ENCODE measurements around the gene TACC2.

Gene TACC2

DNA sequence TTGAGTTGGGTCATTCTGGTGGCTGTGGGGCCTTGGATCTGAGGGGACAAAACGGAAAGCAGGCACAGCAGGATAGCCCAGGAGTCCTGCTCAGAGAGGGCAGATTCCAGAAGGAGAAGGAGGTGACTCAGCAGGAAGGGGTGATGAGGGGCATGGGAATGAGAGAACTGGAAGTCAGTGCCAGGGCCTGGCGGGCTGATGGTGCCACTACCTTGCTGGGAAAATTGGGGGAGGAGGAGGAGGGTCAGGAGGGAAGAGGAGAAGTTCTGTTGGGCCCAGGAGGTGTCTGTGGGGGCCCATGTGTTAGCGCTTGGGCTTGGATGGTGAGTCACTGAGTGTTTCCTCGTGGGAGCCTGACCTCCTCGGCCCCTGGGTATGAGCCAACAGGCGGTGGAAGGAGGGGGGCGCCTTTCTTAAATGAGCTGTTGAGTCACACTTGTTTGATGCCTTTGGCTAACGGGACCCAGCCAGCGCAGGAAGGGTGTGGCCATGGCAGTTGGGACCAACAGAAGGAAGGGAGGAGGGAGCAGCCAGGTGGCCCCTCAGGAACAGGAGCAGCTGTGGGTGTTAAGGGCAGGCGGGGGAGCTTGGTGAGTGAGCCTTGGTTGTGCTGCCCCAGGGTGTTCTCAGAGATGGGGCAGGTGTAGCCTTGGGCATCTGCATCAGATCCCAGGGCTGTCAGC lies 152.1 kb downstream of the TACC2 start:
- DNase-seq (ENCODE audit: extremely low read depth in 1 of 2, low read depth in 1 of 2), result no peak

DNA sequence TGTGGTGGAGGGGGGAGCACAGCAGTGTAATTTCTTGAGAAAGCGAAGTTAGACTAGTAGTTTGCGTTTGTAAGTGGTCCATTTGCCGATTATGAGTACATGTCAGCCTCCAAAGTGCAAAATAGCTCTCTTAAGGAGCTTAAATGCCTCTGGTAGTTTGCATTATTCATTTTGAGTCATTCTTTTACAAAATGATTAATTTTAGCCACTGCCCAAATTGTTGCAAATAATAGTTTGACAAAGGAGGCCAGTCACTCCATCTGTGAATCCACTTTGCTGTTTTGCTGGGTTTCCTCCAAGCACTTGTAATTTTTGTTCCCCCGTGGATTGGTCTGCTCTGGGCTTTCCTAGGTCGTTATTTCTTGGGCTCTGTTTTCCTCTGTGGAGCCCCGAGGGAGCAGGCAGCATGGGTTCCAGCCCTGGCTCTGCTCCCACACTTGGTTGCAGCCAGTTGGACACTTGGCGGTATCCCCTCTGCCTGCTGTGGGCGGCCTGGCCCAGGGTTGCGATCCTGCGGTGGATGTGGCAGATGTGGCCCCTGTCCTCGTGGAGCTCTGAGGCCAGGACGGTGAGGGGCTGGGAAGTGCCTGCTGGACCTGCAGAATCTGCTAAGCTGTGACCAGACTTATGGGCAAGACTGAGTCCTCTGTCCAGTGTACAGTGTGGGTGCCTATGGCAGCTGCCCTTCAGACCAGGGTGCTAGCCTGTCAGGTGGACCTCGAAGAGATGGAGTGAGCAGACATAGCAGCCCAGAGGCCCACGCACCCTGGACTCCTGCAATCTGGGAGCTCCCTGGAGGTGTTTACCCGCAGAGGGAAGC lies 153.1 kb downstream of the TACC2 start:
- DNase-seq (ENCODE audit: extremely low read depth in 1 of 2, low read depth in 1 of 2), result no peak

DNA sequence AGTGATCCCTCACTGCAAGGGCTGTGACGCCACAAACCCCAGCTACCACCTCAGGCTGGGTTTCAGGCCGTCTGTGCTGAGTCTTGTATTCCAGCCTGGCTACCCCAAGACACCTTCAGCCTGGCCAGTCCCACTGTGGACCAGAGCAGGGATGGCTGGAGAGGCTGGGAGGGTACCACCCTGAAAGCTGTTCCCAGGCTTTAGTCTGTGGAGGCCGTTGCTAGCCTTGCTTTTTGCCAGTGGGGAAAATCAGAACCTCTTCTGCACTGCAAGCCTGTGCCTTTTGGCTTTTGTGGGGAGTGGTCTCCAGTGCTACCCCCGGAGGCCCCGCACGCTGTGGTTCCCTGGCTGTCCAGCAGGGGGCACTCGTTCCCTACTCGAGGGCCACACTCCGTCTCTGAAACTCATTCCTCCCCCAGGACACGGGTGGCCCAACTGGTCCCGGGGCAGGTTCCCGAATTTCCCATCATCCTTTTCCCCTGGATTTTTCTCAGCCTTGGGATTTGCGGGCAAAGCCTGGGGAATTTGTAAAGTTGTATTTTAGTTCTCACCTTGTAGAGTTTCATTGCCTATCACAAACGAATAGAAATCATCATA lies 153.8 kb downstream of the TACC2 start:
- DNase-seq (ENCODE audit: extremely low read depth in 1 of 2, low read depth in 1 of 2), result peak in 1 of 2 donors; percentile 5

DNA sequence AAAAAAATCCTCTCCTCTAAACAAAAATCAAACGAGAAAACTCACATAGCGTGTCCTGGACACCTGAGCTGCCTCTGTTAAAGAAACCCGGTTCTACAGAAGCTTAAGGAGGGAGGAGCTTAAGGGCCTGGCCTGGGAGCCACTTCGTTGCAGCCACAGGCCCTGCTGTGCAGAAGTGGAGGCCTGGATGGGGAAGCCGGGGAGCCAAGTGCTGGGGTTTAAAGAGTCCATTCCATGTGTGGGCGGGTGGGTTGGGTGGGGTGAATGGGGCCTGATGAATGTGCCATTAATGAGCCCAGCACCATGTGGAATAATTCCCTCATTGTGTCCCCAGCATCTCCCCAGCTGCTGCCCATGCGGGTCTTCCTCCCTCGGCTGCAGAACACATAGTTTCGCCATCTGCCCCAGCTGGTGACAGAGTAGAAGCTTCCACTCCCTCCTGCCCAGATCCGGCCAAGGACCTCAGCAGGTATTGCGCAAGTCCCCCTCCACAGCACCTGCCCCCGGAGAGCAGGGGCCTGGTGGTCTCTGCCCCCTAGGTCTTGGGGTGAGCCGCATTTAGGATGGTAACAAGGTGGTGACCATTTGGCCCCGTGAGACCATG lies 154.4 kb downstream of the TACC2 start:
- DNase-seq (ENCODE audit: extremely low read depth in 1 of 2, low read depth in 1 of 2), result no peak

DNA sequence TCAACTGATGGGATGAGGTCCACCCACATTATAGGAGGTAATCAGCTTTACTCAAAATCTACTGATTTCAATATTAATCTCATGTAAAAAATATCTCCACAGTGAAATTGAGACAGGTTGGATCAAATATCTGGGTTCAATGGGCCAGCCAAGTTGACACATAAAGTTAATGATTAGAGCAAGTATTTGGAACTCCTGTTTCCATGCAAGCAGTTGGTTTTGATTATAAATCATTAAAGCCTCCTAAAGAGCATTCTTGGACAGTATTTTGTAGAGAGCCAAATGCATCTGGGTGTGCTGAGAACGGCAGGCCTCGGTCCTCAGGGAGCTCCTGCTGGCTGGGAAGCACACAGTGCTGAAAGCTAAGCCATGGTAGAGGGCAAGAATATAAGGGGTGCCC lies 155.2 kb downstream of the TACC2 start:
- no peak for DNase-seq (ENCODE audit: extremely low read depth in 1 of 2, low read depth in 1 of 2)

DNA sequence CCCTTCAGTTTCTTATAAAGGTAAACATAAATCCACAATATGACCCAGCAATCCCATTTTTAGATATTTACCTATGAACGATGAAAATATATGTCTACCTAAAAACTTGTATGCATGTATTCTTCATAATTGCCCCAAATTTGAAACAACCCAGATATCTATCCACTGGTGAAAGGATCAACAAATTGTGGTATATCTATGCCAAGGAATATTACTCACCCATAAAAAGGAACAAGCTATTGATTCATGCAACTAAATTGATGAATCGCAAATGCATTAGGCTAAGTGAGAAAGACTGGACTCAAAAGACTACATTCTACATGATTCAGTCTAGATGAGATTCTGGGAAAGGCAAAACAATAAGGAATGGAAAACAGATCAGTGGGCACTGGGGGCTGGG lies 156.2 kb downstream of the TACC2 start:
- DNase-seq (ENCODE audit: extremely low read depth in 1 of 2, low read depth in 1 of 2), result no peak

DNA sequence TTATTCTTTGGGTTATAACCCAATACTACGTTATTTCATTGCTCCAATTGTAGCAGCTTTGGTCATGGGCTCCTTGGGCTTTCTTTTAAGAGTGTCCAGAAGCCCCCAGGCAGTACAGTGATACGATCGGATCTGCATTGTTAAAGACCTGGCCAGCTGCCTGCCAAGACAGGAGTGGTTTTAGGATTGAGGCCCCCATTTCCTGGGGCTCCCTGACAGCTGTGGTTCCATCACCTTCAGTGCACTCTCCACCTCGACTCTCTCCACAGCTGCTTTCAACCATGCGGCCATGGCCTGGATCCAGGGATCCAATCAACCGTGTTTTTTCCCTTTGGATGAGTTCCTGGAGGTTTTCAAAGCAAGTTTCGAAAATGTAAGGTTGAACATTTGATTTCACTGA lies 158.7 kb downstream of the TACC2 start:
- no peak for DNase-seq (ENCODE audit: extremely low read depth in 1 of 2, low read depth in 1 of 2)

DNA sequence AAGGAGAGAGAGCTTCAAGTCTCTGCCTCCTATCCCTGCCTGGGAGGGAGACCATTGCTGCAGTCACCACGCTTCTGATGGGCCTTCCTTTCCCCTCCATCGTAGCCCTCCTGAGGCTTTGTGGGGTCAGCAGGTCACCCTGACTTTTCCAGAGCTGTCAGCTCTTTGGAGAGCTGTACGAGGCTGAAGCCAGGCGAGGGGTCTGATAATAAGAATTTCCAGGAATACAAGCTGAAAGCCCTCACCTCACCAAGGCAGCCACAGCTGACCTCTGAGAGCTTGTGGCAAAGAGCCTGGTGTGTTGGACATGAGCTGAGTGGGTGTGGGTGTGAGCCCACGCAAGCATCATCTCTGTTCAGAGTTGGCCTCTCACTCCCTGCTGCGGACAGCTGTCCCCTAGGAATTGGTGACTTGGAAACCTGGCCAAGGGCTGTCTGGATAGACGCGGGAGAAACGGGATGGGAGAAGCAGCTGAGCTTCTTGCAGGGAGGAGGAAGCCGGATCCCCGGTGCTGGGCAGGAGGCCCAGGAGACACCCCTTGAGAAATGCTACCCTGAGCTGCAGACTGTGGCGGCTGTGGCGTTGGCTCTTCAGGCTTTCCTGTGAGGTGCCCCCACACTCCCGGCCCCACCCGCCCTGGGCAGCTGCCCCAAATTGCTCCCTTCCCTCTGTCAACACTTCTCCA lies 160.1 kb downstream of the TACC2 start:
- no peak for DNase-seq (ENCODE audit: extremely low read depth in 1 of 2, low read depth in 1 of 2)

DNA sequence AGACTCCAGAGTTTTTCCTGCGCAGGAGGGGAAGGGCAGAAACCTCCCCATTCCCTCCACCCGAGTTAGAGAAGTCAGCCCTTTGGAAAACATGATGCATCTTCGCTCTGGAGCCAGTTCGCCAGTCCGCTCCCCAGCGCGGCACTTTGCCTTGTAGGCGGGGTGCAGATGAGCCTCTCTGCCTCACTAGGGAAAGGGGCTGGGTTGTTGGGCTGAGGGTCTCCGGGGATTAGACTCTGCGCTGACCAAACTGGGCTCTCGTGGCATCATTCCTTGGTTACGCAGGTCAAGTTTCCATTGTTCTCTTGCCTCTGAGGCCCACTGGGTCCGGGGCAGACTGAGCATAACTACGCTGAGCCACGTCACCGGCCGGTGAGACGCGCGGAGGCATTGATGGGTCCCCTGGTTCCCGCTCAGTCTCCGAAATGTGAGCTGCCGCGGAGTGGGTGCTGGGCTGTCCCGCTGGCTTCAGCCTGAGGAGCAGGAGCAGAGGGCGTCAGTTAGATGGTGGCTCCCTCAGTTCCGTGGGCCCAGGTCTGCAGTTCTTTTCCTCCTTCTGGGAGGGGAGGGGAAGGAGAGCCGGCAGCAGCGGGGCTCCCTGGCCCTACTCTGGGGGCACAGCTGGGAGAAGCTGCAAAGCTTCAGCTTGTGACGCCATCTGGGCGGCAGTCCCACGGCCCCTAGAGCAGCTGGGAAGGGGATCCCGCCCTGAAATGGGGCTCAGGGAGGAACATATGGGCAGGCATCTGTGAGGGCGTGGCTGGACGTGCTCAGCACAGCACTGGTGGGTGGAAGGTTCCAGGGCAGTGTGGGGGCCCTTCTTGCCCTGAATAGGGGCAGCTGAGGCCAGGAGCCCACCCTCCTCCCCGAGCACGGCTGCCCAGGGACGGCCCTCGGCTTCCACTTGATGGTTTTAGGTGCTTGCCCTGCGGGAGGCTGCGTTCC lies 160.9 kb downstream of the TACC2 start:
- no peak for DNase-seq (ENCODE audit: extremely low read depth in 1 of 2, low read depth in 1 of 2)

DNA sequence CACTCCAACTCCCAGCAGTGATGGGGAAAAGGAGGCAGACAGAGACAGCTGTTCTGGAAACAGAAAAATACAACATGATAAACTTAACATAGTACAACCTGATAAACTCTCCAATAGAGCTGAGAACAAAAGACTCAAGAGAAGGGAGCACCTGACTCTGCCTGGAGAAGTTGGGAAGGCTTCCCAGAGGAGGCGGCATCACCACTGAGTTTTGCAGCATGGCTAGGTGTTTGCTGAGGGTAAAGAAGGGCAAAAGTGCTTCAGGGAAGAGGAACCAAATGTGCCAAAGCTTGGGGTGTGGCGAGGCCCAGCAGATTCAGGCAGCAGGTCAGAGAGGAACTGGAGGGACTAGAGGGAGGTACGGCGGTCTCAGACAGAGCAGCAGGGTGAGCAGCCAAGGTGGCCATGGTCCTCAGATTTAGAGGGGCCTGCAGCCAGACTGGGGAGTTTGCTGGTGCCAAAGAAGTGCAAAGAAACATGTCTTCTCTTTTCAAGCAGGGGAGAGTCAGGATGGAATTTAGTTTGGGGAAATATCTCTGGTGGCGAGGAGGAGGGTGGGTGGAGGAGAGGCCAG lies 162.2 kb downstream of the TACC2 start:
- no peak for DNase-seq (ENCODE audit: extremely low read depth in 1 of 2, low read depth in 1 of 2)

DNA sequence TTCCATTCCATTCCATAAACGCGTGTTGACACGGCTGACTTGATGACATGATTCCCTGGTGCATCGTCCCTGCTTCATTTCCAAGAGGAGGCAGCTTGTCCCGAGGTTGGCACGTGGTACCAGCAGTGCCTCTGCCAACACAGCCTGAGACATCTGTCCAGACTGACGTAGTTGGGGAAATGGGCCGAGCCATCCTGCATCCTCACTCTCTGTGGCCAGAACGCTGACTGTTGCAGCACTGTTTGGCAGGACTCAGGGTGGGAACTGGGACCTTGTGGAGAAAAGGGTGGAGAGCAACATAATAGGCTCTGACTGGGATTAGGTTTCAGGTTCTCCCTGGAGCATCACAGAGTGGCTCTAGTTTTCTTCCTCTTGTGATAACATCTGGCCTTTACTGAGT lies 163.6 kb downstream of the TACC2 start:
- no peak for DNase-seq (ENCODE audit: extremely low read depth in 1 of 2, low read depth in 1 of 2)

DNA sequence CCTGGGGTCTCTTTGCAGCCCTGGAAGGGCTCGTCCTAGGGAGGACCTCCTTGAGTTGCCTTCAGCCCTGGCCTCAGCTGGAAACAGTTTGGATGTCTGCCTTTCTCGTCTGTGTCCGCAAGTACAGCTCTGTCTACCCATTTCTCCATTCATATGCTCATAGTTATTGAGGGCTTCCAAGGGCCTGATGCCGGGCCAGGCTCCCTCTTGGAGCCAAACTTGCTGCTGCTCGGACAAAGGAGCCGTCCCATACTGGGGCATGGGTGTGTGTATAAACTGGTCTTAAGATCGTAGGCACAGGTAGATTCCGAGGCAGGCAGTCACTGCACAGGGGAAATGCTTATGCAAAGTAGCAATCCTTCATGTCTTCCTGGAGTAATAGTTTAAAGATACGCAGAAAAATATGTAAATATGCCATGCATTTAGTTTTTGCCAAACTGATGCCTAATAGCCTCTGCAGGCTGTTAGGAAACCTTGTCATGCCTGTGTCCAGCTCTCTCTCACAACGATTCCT lies 165.1 kb downstream of the TACC2 start:
- DNase-seq (ENCODE audit: extremely low read depth in 1 of 2, low read depth in 1 of 2), result no peak

DNA sequence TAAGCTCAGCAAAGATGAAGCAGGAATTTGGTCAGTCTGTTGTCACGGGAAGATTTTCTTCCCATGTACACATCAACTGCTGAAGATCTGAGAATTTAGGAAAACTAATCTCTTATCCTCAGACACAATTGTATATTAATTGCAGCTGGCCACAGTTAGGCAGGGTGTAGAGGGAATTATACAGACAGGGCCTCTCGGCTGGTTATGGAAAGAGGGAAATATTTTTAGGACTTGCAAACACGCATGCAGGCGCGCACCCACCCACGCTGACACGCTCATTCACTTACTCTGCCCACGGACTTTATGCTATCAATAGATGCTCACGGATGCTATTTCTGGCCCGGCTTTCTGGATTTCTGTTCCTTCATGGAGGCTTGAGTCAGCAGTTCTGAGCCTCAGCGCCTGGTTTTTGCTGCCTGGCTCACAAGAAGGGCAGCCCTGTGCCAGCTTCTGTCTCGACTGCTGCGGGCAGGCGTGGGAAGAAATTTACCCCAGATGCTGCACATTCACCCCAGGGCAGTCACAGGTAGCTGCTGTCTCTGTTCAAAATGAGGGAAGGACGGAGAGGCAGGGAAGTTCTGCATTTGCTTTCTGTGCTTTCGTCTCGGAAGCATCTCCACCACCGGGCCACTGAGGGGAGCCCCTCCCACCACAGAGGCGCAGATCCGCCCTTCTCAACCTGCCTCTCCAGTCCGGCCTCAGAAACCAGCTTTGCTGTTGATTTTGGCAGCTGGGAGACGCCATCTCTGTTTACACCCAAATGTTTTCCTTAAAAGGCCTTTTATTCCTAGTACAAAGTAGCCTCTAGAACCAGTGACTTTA lies 165.8 kb downstream of the TACC2 start:
- DNase-seq (ENCODE audit: extremely low read depth in 1 of 2, low read depth in 1 of 2), result no peak

DNA sequence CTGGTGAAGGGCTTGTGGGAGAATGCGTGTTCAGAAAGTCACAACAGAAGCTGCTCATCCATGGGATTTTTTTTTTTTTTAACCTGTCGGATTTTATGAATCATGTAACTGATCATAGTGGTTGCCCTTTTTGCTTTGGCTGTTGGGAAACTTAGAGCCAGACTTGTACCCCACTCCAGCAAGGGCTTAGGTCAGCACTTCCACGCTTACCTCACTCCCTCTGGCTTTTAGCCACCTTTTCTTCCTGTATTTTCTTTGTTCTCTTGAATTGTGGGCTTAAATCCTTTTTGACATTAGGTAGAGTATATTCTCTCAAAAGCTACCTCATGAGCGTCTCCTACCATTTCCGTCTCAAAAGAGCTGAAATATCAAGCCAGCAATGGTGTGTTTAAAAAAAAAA lies 168.5 kb downstream of the TACC2 start:
- DNase-seq (ENCODE audit: extremely low read depth in 1 of 2, low read depth in 1 of 2), result no peak

DNA sequence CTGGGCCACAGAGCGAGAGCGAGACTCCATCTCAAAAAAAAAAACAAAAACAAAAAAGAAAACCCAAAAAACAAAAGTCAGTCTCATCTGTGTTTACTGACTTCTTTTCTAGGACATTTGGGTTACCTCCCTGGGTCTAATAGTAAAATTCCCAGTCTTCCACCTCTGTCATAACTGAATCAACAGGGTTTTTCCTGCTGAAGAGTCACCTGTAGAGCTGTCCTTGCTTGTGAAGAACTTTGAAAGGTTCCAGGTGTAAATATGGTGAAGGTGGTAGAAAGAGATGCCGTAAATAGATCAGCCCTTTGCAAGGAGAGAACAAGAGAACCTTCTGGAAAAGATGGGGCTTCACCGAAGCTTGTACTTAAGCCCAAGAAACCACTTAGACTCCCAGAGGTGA lies 169.4 kb downstream of the TACC2 start:
- DNase-seq (ENCODE audit: extremely low read depth in 1 of 2, low read depth in 1 of 2), result no peak

DNA sequence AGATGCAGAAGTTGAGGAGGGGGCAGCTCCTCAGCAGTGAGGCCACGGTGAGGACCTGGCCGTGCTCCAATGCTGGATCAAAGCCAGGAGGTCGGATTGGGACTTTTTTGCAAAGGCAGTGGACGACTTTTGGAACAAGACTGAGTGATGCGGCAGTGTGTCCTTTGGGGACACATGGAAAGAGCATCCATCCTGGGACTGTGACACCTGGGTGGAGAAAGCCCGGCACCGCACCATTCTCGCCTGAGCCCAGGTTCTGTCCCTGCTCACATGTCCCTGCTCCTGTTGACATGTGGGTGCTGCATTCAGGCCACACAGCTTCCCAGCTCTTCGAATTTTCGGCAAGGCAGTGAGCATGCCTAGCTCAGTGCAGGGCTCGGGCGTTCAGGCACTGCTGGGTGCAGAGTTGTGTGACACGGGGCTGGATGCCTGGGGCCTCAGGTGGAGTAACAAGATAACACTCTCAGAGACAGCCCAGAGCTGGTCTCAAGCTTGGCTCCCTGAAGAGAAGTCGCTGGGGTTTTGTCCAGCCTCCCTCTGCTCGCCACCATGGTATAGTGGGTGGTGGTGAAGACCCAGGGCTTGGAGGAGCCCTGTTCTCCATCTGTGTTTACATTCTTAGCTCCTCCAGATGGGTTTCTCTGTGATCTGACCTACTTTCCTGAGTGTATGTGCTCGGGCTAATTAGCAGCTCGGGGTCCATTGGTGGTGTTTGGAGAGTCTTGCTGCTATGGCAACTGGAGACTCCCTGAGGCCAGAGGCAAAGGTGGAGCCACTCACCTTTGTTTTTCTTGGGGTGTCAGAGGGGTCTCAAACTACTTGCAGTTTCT lies 170.4 kb downstream of the TACC2 start:
- DNase-seq (ENCODE audit: extremely low read depth in 1 of 2, low read depth in 1 of 2), result no peak

DNA sequence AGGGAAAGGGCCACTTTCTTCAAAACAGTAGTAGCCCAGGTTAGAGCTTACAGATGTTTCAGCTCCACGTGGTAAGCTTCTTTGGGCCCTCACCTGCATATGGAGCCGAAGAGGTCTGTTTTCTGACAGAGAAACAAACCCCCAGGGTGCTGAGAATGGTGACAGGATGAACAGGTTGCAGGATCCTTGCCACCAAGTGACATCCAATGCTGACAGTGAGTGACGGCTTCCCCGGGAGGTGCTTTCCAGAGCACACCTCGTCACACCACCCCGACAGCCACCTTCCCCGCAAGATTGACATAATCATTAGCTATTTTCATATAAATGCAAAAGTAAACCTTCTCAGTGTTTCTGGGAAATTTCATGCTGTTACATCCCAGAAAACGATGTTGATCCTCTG lies 172.8 kb downstream of the TACC2 start:
- no peak for DNase-seq (ENCODE audit: extremely low read depth in 1 of 2, low read depth in 1 of 2)

DNA sequence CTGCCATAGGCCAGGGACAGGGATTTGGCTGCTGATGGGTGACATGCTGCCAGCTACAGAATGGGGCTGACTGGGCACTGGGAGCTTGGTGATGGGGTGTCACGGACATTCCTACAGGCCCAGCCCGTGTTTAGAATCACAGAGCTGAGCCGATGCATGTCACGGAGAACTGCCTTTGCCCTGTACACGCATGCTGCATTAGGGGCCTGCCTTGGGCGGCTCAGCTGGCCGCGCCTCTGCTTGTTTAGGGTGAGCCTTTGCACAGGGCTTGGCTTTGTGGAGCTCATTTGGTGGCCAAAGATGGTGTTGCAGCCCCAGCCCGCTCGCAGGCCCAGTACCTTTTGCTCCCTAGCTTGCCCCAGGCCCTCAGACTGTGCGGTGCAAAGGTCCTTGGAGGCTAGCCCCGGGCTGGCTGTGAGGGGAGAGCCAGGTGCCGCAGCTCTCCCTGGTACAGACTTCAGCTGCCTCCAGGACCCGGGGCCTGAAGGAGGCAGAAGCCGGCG lies 173.8 kb downstream of the TACC2 start:
- DNase-seq (ENCODE audit: extremely low read depth in 1 of 2, low read depth in 1 of 2), result no peak
